ENCODE measurements around the gene ZNF850.

Gene ZNF850

GRCh38 chr19:36687214-36688056 lies 85.2 kb downstream of the ZNF850 start, which contains the start of gene ZNF567:
Gene ZNF567, plus strand, starts transcription at chr19:36687612. Its CDS starts 7,256 bp downstream, at chr19:36694868.
- peak; percentile 90 for DNase-seq

- DNase-seq = no peak
Observed at GRCh38 chr19:36686365-36687213, 86.0 kb downstream of the ZNF850 start.

- DNase-seq = no peak
Observed at GRCh38 chr19:36685835-36686234, 86.8 kb downstream of the ZNF850 start.

- DNase-seq = no peak
Observed at GRCh38 chr19:36679455-36679854, 93.2 kb downstream of the ZNF850 start.

- no peak for DNase-seq
Observed at GRCh38 chr19:36674201-36674600, 98.4 kb downstream of the ZNF850 start.

- no peak for DNase-seq
Observed at GRCh38 chr19:36672368-36672767, 100.2 kb downstream of the ZNF850 start.

GRCh38 chr19:36668646-36669045 lies 104.0 kb downstream of the ZNF850 start:
- DNase-seq = no peak

- no peak for DNase-seq
Observed at GRCh38 chr19:36665832-36666231, 106.8 kb downstream of the ZNF850 start.

Data from KG1 (cell line).